Activated T-helper 1 cell treated with Interleukin-2 at 50 U/mL for 16 hours (primary cell): ENCODE results near the gene HNRNPA0.

Source experiments
- DNase-seq: peaks from one replicate; pipeline ENCODE4 v3.0.0-alpha.2; 2020; ENCODE audit warnings: low read depth

HNRNPA0 gene

GRCh38 chr5:137727623-137728022, 26.5 kb downstream of the HNRNPA0 start:
- no peak for DNase-seq

DNA sequence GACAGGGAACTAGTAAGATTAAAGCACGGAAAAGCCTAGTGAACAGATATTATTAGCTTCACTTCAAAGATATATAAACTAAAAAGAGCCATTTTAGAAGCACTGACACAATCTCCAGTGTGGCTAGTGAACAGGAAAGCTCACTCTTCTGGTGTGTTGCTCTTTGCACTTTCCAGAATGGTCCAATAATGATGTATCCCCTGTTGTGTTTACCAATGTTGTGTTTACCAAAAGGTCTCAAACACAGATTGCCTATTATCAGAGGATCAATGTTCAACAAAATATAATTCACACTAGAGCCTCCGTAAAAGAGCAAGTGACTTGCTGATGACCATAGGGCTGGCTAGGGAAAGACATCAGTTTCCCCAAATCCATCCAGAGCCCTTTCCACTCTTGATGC, 29.9 kb downstream of the HNRNPA0 start:
- DNase-seq, result no peak

DNA sequence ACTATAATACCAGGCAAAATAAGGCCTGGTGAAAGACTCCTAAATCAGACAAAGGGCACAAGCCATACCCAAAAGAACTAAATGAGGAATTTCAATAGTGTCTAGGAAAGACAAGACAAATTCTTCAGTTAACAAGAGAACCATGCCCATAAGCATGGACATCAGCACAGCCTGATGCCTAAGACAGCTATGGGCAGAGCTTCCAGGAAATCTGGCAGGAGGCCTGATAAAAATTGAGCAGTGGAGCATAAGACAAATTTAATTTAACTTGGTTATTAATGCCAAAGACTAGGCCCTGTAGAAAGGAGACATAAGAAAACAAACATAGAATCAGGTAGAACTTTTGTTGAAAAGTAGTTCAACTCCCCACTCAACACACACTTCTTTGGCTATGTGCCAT, 35.6 kb downstream of the HNRNPA0 start:
- DNase-seq, result no peak

DNA sequence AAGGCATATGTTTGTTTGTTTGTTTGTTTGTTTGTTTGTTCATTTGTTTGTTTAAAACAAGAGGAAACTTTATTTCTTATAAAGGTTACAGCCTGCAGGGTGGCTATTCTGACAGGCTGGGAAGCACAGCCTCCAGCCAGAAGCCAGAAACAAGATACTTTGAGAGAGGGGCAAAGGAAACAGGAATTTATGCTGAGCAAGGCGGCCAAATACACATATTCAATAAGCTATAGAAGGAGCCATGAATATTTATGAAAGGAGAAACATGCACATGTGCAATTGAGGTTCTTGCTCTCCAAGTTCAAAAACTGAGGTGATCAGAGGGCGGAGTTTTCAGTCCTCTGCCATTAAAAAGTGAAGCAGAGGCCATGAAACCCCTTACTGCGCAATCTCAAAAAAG, 37.8 kb downstream of the HNRNPA0 start:
- DNase-seq, result no peak

DNA sequence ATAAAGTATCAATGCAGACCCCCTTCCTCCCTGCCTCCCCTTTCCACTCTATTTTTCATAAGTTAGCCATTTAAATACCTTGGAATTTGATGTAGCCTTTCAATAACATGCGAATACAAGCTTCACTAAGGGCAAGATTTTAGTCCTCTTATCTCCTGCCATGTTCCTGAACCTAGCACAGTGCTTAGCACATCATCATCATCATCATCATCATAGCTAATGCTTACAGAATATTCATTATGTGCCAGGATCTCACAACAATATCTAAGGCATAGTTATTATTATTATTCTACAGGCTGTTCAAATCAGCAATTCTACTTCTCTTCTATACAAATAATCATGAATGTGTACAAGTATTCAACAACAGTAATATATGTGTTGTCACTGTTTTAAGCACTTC, 38.7 kb downstream of the HNRNPA0 start:
- no peak for DNase-seq

DNA sequence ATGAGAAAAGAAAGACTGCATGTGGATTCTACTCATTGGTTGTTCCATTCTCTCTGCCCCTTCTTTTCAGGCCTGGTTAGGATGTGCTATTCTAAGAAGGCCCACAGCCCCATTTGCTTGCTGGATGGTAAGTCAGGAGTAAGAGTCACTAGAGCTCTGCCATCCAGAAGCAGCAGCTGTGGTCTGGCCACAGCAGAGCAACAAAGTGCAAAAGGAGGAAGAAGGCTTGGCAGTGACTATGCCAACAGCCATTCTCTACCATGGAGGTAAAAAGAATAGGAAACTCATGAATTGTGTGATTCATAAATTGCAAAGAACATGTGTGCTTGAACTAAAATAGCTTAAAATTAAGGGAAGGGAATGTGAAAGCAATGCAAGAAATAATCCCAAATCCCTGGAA, 39.2 kb downstream of the HNRNPA0 start:
- DNase-seq, result no peak

DNA sequence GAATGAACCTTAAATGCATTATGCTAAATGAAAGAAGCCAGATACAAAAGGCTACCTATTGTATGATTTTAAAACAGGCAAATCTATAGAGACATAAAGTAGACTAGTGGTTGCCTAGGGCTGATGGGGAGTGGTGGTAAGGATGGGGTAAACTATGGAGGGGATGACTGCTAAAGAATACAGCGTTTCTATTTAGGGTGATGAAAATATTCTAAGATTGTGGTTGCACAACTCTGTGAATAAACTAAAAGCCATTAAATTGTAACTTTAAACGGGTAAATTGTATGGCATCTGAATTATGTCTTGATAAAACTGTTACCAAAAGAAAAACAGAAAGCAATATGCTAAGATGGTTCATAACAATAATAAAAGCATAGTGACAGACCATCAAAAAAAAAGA, 39.7 kb downstream of the HNRNPA0 start:
- DNase-seq, result no peak

GRCh38 chr5:137712139-137712667, 42.0 kb downstream of the HNRNPA0 start:
- DNase-seq, result no peak

DNA sequence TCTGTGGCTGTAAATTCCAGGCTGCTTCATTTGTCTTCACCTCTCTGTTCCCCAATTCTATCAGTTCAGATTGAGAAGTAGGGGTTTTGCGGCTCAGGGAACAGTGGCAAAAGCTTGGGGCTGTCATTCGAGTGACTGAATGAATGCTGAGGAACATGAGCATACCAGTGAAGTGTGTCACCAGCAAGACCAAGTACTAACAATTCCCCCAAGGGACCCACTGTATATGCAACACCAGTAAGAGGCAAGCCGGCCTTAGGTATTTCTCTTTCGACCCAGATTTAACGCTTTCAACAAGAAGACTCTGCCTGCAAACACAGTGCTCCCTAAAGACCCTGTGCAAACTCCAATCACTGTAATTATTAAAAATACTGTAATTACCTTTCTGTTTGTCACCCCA, 44.1 kb downstream of the HNRNPA0 start:
- no peak for DNase-seq

- DNase-seq, result no peak
Observed at GRCh38 chr5:137708796-137709559, 45.2 kb downstream of the HNRNPA0 start.

- DNase-seq, result no peak
Observed at GRCh38 chr5:137708062-137708461, 46.1 kb downstream of the HNRNPA0 start.

- no peak for DNase-seq
Observed at GRCh38 chr5:137706841-137707240, 47.3 kb downstream of the HNRNPA0 start.

DNA sequence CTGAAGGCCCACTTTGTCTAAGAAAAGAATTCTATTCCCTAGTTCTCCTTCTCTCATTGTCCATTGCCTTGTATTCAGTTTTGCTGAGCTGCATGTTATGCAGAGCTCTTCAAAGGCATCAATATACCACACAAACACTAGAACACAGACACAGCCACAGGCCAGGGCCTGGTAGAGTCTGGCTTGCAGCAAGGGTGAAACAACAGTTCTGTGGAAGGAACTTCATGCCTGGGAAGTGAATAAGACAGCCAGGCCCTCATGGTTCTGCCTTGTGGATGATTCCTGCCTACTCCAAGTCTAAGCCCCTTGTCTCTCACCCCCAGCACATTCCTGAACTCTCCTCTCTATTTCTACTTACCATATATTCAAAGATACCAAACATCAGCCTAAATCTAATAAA, 49.1 kb downstream of the HNRNPA0 start:
- no peak for DNase-seq

DNA sequence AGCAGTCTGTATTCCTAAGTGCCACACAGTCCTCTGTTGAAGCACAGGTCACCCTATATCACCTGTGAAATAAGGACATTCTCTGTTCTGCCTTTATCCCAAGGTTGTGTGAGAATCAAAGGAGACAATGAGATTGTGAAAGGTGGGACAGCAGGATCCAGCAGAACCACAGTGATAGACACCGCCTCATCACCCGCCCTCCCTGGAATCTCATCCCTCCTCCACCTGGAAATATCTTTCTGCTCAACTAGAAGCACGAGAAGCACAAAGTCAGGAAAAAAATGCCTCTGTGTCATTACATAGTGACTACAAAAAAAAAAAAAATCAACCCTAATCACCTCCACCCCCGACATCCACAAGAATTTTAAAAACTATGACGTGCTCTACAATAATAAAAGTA, 50.6 kb downstream of the HNRNPA0 start:
- DNase-seq, result no peak

- no peak for DNase-seq
Observed at GRCh38 chr5:137700282-137700680, 53.9 kb downstream of the HNRNPA0 start.

- no peak for DNase-seq
Observed at GRCh38 chr5:137699336-137700281, 54.6 kb downstream of the HNRNPA0 start.

GRCh38 chr5:137696481-137696880, 57.7 kb downstream of the HNRNPA0 start:
- DNase-seq, result peak; percentile 4

DNA sequence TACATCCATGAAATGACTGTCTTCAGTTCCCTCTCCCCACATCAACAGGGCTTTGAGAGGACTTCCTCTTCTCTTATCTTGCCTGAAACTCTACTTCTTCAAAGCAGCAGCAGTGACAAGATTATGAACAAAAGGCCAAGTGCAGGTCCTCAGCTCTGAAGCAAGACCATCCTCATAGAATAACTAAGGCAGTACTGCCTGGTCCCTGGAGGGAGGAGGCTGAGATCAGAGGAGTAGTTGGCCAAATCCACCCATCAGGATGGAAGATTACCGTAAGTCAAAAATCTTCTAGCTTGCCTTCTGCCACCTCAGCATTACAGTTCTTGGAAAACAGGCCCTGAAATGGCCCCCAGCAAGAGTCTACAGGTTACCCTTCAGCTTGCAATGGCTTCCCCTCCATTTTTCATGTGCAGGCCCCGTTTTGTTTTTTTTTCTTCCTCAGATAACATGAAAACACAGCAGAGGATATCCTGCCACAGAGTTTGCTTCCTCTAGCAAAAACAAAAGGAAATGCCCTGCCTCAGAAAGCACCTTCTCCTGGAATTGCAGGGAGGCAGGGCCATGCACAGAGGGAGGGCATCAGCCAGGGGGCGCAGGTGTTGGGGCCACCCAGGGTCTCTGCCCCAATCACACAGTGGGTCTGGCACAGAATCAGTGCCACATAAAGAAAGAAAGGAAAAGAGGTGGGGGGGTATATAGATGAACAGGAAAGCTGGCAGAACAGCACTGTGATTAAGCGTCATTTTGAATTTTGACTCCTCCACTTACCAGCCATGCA, 58.3 kb downstream of the HNRNPA0 start:
- DNase-seq, result peak; percentile 16
